ENCODE data around the gene ISG15.

The ISG15 gene

GRCh38 chr1:1041873-1042272 is 28.6 kb downstream of the ISG15 start:
- DNase-seq (ENCODE audit: extremely low read depth in 1 of 2, low read depth in 1 of 2), result no peak

GRCh38 chr1:1042835-1043234 is 29.5 kb downstream of the ISG15 start:
- no peak for DNase-seq (ENCODE audit: extremely low read depth in 1 of 2, low read depth in 1 of 2)

GRCh38 chr1:1043411-1043810 is 30.1 kb downstream of the ISG15 start:
- no peak for DNase-seq (ENCODE audit: extremely low read depth in 1 of 2, low read depth in 1 of 2)

GRCh38 chr1:1043921-1044320 is 30.6 kb downstream of the ISG15 start:
- DNase-seq (ENCODE audit: extremely low read depth in 1 of 2, low read depth in 1 of 2), result no peak

GRCh38 chr1:1044455-1045078 is 31.3 kb downstream of the ISG15 start:
- no peak for DNase-seq (ENCODE audit: extremely low read depth in 1 of 2, low read depth in 1 of 2)

- DNase-seq (ENCODE audit: extremely low read depth in 1 of 2, low read depth in 1 of 2), result no peak
These were observed 31.8 kb downstream of the ISG15 start for GRCh38 chr1:1045129-1045528.

GRCh38 chr1:1046243-1046642 is 32.9 kb downstream of the ISG15 start:
- DNase-seq (ENCODE audit: extremely low read depth in 1 of 2, low read depth in 1 of 2), result no peak

- DNase-seq (ENCODE audit: extremely low read depth in 1 of 2, low read depth in 1 of 2), result no peak
These were observed 33.5 kb downstream of the ISG15 start for GRCh38 chr1:1046767-1047166.

- no peak for DNase-seq (ENCODE audit: extremely low read depth in 1 of 2, low read depth in 1 of 2)
These were observed 34.1 kb downstream of the ISG15 start for GRCh38 chr1:1047407-1047806.

GRCh38 chr1:1047963-1048362 is 34.7 kb downstream of the ISG15 start:
- no peak for DNase-seq (ENCODE audit: extremely low read depth in 1 of 2, low read depth in 1 of 2)

GRCh38 chr1:1048765-1049164 is 35.5 kb downstream of the ISG15 start:
- DNase-seq (ENCODE audit: extremely low read depth in 1 of 2, low read depth in 1 of 2), result no peak

GRCh38 chr1:1049318-1050165 is 36.2 kb downstream of the ISG15 start:
- DNase-seq (ENCODE audit: extremely low read depth in 1 of 2, low read depth in 1 of 2), result no peak

GRCh38 chr1:1050577-1051052 is 37.3 kb downstream of the ISG15 start:
- DNase-seq (ENCODE audit: extremely low read depth in 1 of 2, low read depth in 1 of 2), result no peak

GRCh38 chr1:1051127-1051810 is 38.0 kb downstream of the ISG15 start:
- no peak for DNase-seq (ENCODE audit: extremely low read depth in 1 of 2, low read depth in 1 of 2)

- no peak for DNase-seq (ENCODE audit: extremely low read depth in 1 of 2, low read depth in 1 of 2)
These were observed 38.9 kb downstream of the ISG15 start for GRCh38 chr1:1052003-1052840.

- DNase-seq (ENCODE audit: extremely low read depth in 1 of 2, low read depth in 1 of 2), result no peak
These were observed 39.7 kb downstream of the ISG15 start for GRCh38 chr1:1053022-1053421.

GRCh38 chr1:1053682-1054081 is 40.4 kb downstream of the ISG15 start:
- DNase-seq (ENCODE audit: extremely low read depth in 1 of 2, low read depth in 1 of 2), result no peak

- no peak for DNase-seq (ENCODE audit: extremely low read depth in 1 of 2, low read depth in 1 of 2)
These were observed 40.9 kb downstream of the ISG15 start for GRCh38 chr1:1054099-1054700.

GRCh38 chr1:1054971-1055370 is 41.7 kb downstream of the ISG15 start:
- DNase-seq (ENCODE audit: extremely low read depth in 1 of 2, low read depth in 1 of 2), result no peak

Data from stimulated activated CD8-positive, alpha-beta memory T cell treated with anti-CD3 and anti-CD28 coated beads, Interleukin-7, amount 100 ng/mL, for 48 hours (primary cell).